Measurements from ENCODE around the gene EPB41L1. TPM values are rescaled to one million over a fixed set of nuclear protein-coding genes. Genes with fewer than 3 reads are reported as not detected.

Gene EPB41L1
- total RNA-seq, 1 experiment from 2014 or later, result 38.7 TPM

- no peak for TF ChIP-seq AFF4 (CRISPR knock-in tag; IDR thresholded peaks at IDR 0.05; ENCODE audit: borderline replicate concordance)
- no peak for TF ChIP-seq ATF6 (CRISPR knock-in tag; IDR thresholded peaks at IDR 0.05)
- peak; percentile 53; the same call in 1 of the 2 replicates for TF ChIP-seq USF1 (CRISPR knock-in tag; IDR thresholded peaks at IDR 0.05)
- TF ChIP-seq SMAD3 (CRISPR knock-in tag; IDR thresholded peaks at IDR 0.05; ENCODE audit: borderline replicate concordance), result 0 out of 2 replicates have a peak, but pooled peaks have one; percentile 14
- TF ChIP-seq MYBL2 (CRISPR knock-in tag; IDR thresholded peaks at IDR 0.05), result peak; percentile 75; the same call in 1 of the 2 replicates
- no peak for TF ChIP-seq NR1H2 (CRISPR knock-in tag; IDR thresholded peaks at IDR 0.05)
- no peak for TF ChIP-seq ATF1 (CRISPR knock-in tag; IDR thresholded peaks at IDR 0.05)
- TF ChIP-seq NFE2L1 (CRISPR knock-in tag; IDR thresholded peaks at IDR 0.05), result peak; percentile 71
- TF ChIP-seq CTCF (IDR thresholded peaks at IDR 0.05), result no peak
- no peak for TF ChIP-seq ZNF281 (CRISPR knock-in tag; IDR thresholded peaks at IDR 0.05)
- no peak for TF ChIP-seq ZSCAN18 (CRISPR knock-in tag; IDR thresholded peaks at IDR 0.05)
- no peak for TF ChIP-seq GTF2I (CRISPR knock-in tag; conservative IDR thresholded peaks at IDR 0.05)
- no peak for TF ChIP-seq ELF4 (CRISPR knock-in tag; IDR thresholded peaks at IDR 0.05; ENCODE audit: low read depth)
- peak; percentile 84 for TF ChIP-seq ARID4B (CRISPR knock-in tag; IDR thresholded peaks at IDR 0.05; ENCODE audit: borderline replicate concordance)
- TF ChIP-seq ZNF121 (CRISPR knock-in tag; IDR thresholded peaks at IDR 0.05), result no peak
- no peak for TF ChIP-seq JAZF1 (CRISPR knock-in tag; IDR thresholded peaks at IDR 0.05)
- no peak for TF ChIP-seq GRHL2 (CRISPR knock-in tag; IDR thresholded peaks at IDR 0.05; ENCODE audit: insufficient replicate concordance, severe bottlenecking)
- TF ChIP-seq TP53 (CRISPR knock-in tag; IDR thresholded peaks at IDR 0.05), result no peak
- no peak for TF ChIP-seq ZNF396 (CRISPR knock-in tag; IDR thresholded peaks at IDR 0.05; ENCODE audit: borderline replicate concordance)
- TF ChIP-seq NR3C1 (CRISPR knock-in tag; conservative IDR thresholded peaks at IDR 0.05; ENCODE audit: low read depth), result no peak
- no peak for TF ChIP-seq SOX15 (CRISPR knock-in tag; IDR thresholded peaks at IDR 0.05)
Observed at GRCh38 chr20:36235892-36236785, 81.6 kb downstream of the EPB41L1 start, which contains the start of gene AAR2 (continued).
